SK-N-SH (cell line): ENCODE data around the gene ZNRD2. TPM values are rescaled to one million over a fixed set of nuclear protein-coding genes. Genes with fewer than 3 reads are reported as not detected.

Experiments
- CTCF ChIA-PET: fragments of 300-600, 350-600 bp; formaldehyde crosslinking; extraction: SDS; loops from one replicate; lab custom pipeline; 2021; lab: Yijun Ruan, JAX
- POLR2A ChIA-PET: fragments of 350-600 bp; sonication (Branson Sonifier 250); formaldehyde crosslinking; extraction: SDS; loops from one replicate; lab custom pipeline; 2020; ENCODE audit warnings: antibody characterized with exemption, inconsistent platforms; lab: Yijun Ruan, JAX
- DNase-seq: peaks from one replicate; pipeline ENCODE4 v3.0.0; 2012
- H2AFZ ChIP-seq: fragments of 200-600 bp; sonication (generic); 2 replicates; pipeline ENCODE4 v1.8.1; 2016; ENCODE audit warnings: antibody characterized with exemption, mild to moderate bottlenecking, low read depth
- H3F3A ChIP-seq: fragments of 200-600 bp; sonication (generic); replicated peaks from 2 replicates; pipeline ENCODE3; 2016; ENCODE audit warnings: antibody characterized with exemption, mild to moderate bottlenecking; ENCODE audit not compliant: insufficient read depth
- H3K27ac ChIP-seq, 2 experiments: fragments of 200-500 bp in 1 of 2; fragments of 200-600 bp in 1 of 2; sonication (Bioruptor generic) in 1 of 2; sonication (generic), shearing (Covaris generic) in 1 of 2; 2 replicates each; pipeline versions ENCODE4 v1.5.1 to v1.6.1; 2014 to 2016; ENCODE audit warnings: low read depth in 2 of 2, inconsistent platforms in 1 of 2, low read length in 1 of 2, mild to moderate bottlenecking in 1 of 2, mixed read lengths in 1 of 2
- H3K27me3 ChIP-seq: fragments of 200-600 bp; sonication (generic), shearing (Covaris generic); 2 replicates; pipeline ENCODE4 v1.6.1; 2016; ENCODE audit warnings: mixed run types; ENCODE audit not compliant: insufficient read depth
- H3K36me3 ChIP-seq, 2 experiments: fragments of 200-500 bp in 1 of 2; fragments of 200-600 bp in 1 of 2; sonication (Bioruptor generic) in 1 of 2; sonication (generic) in 1 of 2; replicated peaks in 1 of 2; 2 replicates each; pipeline versions ENCODE3 to v1.5.1; 2014 to 2016; ENCODE audit warnings: low read length in 1 of 2, mild to moderate bottlenecking in 1 of 2; ENCODE audit not compliant: insufficient read depth in 2 of 2, control insufficient read depth in 1 of 2
- H3K4me1 ChIP-seq, 2 experiments: fragments of 200-500 bp in 1 of 2; fragments of 200-600 bp in 1 of 2; sonication (Bioruptor generic) in 1 of 2; sonication (generic), shearing (Covaris generic) in 1 of 2; 2 replicates each; pipeline versions ENCODE4 v1.5.1 to v1.6.1; 2014 to 2016; ENCODE audit warnings: low read depth in 1 of 2, low read length in 1 of 2, mixed run types in 1 of 2; ENCODE audit not compliant: insufficient read depth in 2 of 2, control insufficient read depth in 1 of 2
- H3K4me2 ChIP-seq: fragments of 200-600 bp; sonication (generic), shearing (Covaris generic); 2 replicates; pipeline ENCODE4 v1.6.1; 2017; ENCODE audit warnings: mixed run types
- H3K4me3 ChIP-seq, 2 experiments: fragments of 200-500 bp in 1 of 2; fragments of 200-600 bp in 1 of 2; sonication (Bioruptor generic) in 1 of 2; sonication (generic), shearing (Covaris generic) in 1 of 2; 2 replicates each; pipeline versions ENCODE4 v1.5.1 to v1.8.1; 2014 to 2016; ENCODE audit warnings: low read depth in 2 of 2, inconsistent platforms in 1 of 2, low read length in 1 of 2, mild to moderate bottlenecking in 1 of 2, mixed read lengths in 1 of 2, moderate library complexity in 1 of 2
- H3K79me2 ChIP-seq: fragments of 200-600 bp; sonication (generic); 2 replicates; pipeline ENCODE4 v1.8.1; 2017; ENCODE audit warnings: mild to moderate bottlenecking; ENCODE audit not compliant: insufficient read depth
- H3K9ac ChIP-seq: fragments of 200-600 bp; sonication (generic); 2 replicates; pipeline ENCODE4 v1.6.1; 2017; ENCODE audit warnings: mixed run types
- H3K9me2 ChIP-seq: fragments of 200-600 bp; sonication (generic); 2 replicates; pipeline ENCODE4 v1.6.1; 2017; ENCODE audit warnings: mixed run types
- H3K9me3 ChIP-seq: fragments of 200-600 bp; sonication (generic); 2 replicates; pipeline ENCODE4 v1.6.1; 2017; ENCODE audit warnings: mixed run types, mild to moderate bottlenecking, moderate library complexity
- H4K20me1 ChIP-seq: fragments of 200-600 bp; sonication (generic); 2 replicates; pipeline ENCODE4 v1.6.1; 2017; ENCODE audit warnings: mild to moderate bottlenecking, mixed run types; ENCODE audit not compliant: insufficient read depth
- CHD2 ChIP-seq: fragments of 150-350 bp; IDR thresholded peaks from 2 replicates; pipeline ENCODE4 v1.6.1; 2018; ENCODE audit warnings: low read length; ENCODE audit not compliant: partially characterized antibody
- CTCF ChIP-seq: fragments of 200-600 bp; sonication (generic); IDR thresholded peaks from 2 replicates; pipeline ENCODE4 v1.6.1; 2017; ENCODE audit warnings: antibody characterized with exemption, mild to moderate bottlenecking, moderate library complexity
- ELF1 ChIP-seq: IDR thresholded peaks from 2 replicates; pipeline ENCODE4 v1.4.0; 2012
- FOSL2 ChIP-seq: IDR thresholded peaks from 2 replicates; pipeline ENCODE4 v1.4.0; 2012; ENCODE audit warnings: low read depth, mild to moderate bottlenecking, moderate library complexity, borderline replicate concordance
- IRF3 ChIP-seq: fragments of 150-350 bp; IDR thresholded peaks from 2 replicates; pipeline ENCODE4 v1.6.1; 2016; ENCODE audit warnings: mild to moderate bottlenecking, low read depth, low read length
- JUND ChIP-seq: IDR thresholded peaks from 2 replicates; pipeline ENCODE4 v1.4.0; 2012
- MEF2A ChIP-seq: IDR thresholded peaks from 2 replicates; pipeline ENCODE4 v1.4.0; 2012; ENCODE audit warnings: low read depth, borderline replicate concordance
- NFIC ChIP-seq: IDR thresholded peaks from 2 replicates; pipeline ENCODE4 v1.4.0; 2012; ENCODE audit warnings: borderline replicate concordance
- PBX3 ChIP-seq: IDR thresholded peaks from 2 replicates; pipeline ENCODE4; 2012
- RAD21 ChIP-seq: IDR thresholded peaks from 2 replicates; pipeline ENCODE4 v1.6.1; 2012; ENCODE audit warnings: mild to moderate bottlenecking, low read length
- RCOR1 ChIP-seq: fragments of 150-350 bp; IDR thresholded peaks from 2 replicates; pipeline ENCODE4 v1.6.1; 2017; ENCODE audit warnings: antibody characterized with exemption, low read length
- RFX5 ChIP-seq: IDR thresholded peaks from 2 replicates; pipeline ENCODE4 v1.6.1; 2012; ENCODE audit warnings: mild to moderate bottlenecking, improper control_type of control experiment, low read length
- SIN3A ChIP-seq: IDR thresholded peaks from 2 replicates; pipeline ENCODE4 v1.6.1; 2012; ENCODE audit warnings: low read depth, mild to moderate bottlenecking, low read length, moderate library complexity, borderline replicate concordance
- TAF1 ChIP-seq: IDR thresholded peaks from 2 replicates; pipeline ENCODE4 v1.6.1; 2012; ENCODE audit warnings: low read depth, mild to moderate bottlenecking, low read length, moderate library complexity, borderline replicate concordance
- TCF12 ChIP-seq: IDR thresholded peaks from 2 replicates; pipeline ENCODE4 v1.4.0; 2012
- TEAD4 ChIP-seq: IDR thresholded peaks from 2 replicates; pipeline ENCODE4 v1.4.0; 2012; ENCODE audit warnings: mild to moderate bottlenecking, borderline replicate concordance; ENCODE audit not compliant: insufficient read depth
- WGBS: methylation state at CpG from one replicate; pipeline ENCODE4 v1.1.6; 2017; ENCODE audit warnings: low lambda C conversion rate; 5-methylcytosine and 5-hydroxymethylcytosine counted together
- polyA plus RNA-seq, 3 experiments: library from polyadenylated mRNA; depleted of rRNA; stranded (reverse); fragments of >200 nt; gene quantifications; 2 replicates each; pipeline ENCODE4 v1.2.3, GENCODE V29; 2012
- TF ChIP-seq, protein P1 (sequence below): fragments of 150-350 bp; IDR thresholded peaks from 2 replicates; pipeline ENCODE4 v1.6.1; 2017; ENCODE audit warnings: antibody characterized with exemption, low read length, low read depth, borderline replicate concordance

ZNRD2 gene
- polyA plus RNA-seq, 1 of the 3 experiments (the other 2 are of a cell fraction) = 78.1 TPM

DNA sequence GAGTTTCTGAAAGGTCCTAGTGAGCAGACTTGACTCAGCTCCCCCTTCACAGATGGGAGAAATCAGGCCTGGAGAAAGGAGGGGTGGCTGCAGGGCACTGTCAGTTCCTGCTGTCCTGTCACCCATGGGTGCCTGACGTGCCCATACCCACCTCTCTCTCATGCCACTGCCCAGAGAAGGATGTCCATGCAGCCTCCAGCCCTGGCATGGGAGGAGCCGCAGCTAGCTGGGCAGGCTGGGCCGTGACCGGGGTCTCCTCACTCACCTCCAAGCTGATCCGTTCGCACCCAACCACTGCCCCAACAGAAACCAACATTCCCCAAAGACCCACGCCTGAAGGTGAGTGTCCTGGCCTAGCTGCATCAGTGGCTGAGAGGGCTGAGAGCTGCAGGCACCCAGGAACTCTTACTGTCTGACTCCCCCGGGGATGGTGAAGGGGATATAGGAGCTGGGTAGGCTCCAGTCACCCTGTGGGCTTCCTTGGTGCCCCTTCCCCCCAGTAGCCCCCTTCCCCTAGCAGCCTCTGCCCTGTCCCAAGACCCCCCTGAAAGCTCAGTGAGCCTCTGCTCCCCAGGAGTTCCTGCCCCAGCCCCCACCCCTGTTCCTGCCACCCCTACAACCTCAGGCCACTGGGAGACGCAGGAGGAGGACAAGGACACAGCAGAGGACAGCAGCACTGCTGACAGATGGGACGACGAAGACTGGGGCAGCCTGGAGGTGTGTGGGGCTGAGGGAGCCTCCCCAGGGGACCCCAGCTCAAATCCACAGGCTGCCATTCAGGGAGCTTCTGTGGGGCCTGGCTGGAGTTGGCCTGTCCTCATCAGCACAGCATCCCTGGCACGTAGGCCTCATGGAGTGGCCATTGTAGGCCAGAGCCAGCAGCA, 33.6 kb upstream of the ZNRD2 start:
- POLR2A ChIA-PET = interaction anchor here (0.7 to 1.2 kb wide), 2 partner anchors 11 to 1232 kb away, joined by 3 to 4 read pairs; partner anchors contain the start of gene SCYL1
- peaks cover 20% of the 10 kb centered on the region for H4K20me1 ChIP-seq

More for the DNA sequence above, 33.6 kb upstream of the ZNRD2 start:
- peaks cover 48% of the 10 kb centered on the region for H3F3A ChIP-seq
- no peak for DNase-seq
- no peak overlapping the region for H3K9ac ChIP-seq
- CTCF ChIA-PET = interaction anchor here (0.7 to 13.1 kb wide), 3 partner anchors 16 to 51 kb away, joined by 3 to 295 read pairs (median 4); partner anchors contain the start of genes EHBP1L1, FAM89B and ZNRD2
- no peak overlapping the region for H2AFZ ChIP-seq
- H3K27me3 ChIP-seq = no peaks in the 10 kb centered on the region
- no peak overlapping the region for H3K4me2 ChIP-seq
- H3K9me2 ChIP-seq = no peaks in the 10 kb centered on the region
- peaks cover 3 to 40% of the 10 kb centered on the region in 2 experiments for H3K36me3 ChIP-seq
- TF ChIP-seq IRF3 (no peak), RAD21 (no peak), MEF2A (no peak), TEAD4 (no peak), FOSL2 (no peak), TCF12 (no peak), PBX3 (no peak), RFX5 (no peak), CHD2 (no peak), JUND (no peak), RCOR1 (no peak), CTCF (no peak), SIN3A (no peak), TAF1 (no peak), NFIC (no peak), ELF1 (no peak)
- TF ChIP-seq, protein P1, sequence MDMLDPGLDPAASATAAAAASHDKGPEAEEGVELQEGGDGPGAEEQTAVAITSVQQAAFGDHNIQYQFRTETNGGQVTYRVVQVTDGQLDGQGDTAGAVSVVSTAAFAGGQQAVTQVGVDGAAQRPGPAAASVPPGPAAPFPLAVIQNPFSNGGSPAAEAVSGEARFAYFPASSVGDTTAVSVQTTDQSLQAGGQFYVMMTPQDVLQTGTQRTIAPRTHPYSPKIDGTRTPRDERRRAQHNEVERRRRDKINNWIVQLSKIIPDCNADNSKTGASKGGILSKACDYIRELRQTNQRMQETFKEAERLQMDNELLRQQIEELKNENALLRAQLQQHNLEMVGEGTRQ = no peak
- no peaks in the 10 kb centered on the region for H3K9me3 ChIP-seq
- H3K27ac ChIP-seq = no peak overlapping the region
- no peaks in the 10 kb centered on the region for H3K79me2 ChIP-seq
- H3K4me1 ChIP-seq = peaks cover 4 to 12% of the 10 kb centered on the region in 2 experiments; a peak in 1 of 4 replicates
- H3K4me3 ChIP-seq = no peak overlapping the region
- 95% methylated on average over 10 of the region's 12 CpGs for WGBS
